GM19463 (cell line): Measurements from ENCODE around the gene TMC3.

ENCODE experiments used
- ATAC-seq: cut with Tn5 transposase; IDR thresholded peaks from one replicate; pipeline ENCODE4 v1.9.1; 2021; ENCODE audit warnings: mild to moderate bottlenecking, moderate library complexity; ENCODE audit not compliant: unreplicated experiment

The TMC3 gene

GRCh38 chr15:81385721-81386076, 11.7 kb upstream of the TMC3 start:
- ATAC-seq, result no peak

DNA sequence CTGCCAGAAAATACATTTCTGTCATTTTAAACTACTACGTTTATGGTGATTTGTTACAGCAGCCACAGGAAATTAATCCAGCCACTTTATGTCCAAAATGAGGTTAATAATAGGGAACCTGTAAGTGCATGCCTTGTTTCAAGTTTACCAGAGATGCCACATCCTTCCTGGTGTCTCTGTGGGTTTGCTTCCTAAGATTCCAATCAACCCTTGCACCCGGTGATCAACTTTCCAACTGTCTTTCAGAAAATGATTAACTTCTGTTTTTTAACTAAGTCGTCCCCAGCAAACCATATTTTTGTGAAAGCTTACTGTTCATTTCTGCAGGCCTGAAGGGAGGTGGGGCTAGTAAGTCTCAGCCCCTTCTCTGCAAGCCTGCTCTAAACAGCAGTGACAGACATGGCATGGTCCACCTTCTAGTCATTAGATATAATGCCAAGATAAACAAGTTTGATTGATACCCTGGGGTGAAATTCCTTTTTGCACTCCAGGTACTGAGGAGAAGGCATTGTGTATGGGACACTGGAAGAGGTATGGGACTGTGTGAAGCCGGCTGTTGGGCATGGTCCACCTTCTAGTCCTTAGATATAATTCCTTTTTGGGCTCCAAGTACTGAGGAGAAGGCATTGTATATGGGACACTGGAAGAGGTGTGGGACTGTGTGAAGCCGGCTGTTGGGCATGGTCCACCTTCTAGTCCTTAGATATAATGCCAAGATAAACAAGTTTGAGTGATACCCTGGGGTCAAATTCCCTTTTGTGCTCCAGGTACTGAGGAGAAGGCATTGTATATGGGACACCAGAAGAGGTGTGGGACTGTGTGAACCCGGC, 11.1 kb upstream of the TMC3 start:
- no peak for ATAC-seq

DNA sequence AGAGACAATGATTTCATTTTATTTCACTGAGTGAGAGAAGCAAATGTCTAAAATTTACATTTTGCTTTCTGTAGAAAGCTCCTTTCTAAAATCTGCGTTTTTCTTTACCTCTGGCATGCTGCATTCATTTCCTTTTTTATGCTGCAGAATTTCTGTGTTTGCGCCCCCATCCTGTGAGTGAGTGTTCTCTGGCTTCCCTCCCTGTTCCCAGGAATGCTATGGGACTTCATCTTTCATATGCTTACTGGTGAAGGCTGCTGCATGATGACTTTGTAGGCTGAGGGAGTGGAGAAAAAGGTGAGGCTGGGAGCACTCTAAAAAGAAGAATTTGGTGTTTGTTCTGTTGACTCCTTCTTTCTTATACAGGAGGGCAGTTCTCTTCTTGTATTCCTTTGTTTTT, 7.7 kb upstream of the TMC3 start:
- ATAC-seq, result no peak

DNA sequence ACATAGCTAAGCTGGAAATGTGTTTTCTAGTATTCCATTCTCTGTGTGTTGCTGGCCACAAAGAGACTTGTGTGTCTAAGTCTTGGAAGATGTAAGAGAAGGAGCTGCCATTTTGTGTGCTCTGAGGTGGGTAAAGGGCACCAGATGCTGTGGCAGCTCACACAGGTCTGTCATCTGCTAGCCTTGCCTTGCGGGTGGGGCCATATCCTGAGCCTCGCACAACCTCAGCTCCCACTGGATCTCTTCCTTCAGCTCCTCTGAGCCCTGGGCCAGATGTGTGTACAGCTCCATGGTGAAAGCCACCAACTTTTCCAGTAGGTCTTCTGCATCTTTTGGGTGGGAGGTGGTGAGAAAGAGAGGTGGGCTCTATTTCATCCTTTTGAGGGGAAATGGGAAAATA, 6.7 kb upstream of the TMC3 start:
- ATAC-seq, result no peak

DNA sequence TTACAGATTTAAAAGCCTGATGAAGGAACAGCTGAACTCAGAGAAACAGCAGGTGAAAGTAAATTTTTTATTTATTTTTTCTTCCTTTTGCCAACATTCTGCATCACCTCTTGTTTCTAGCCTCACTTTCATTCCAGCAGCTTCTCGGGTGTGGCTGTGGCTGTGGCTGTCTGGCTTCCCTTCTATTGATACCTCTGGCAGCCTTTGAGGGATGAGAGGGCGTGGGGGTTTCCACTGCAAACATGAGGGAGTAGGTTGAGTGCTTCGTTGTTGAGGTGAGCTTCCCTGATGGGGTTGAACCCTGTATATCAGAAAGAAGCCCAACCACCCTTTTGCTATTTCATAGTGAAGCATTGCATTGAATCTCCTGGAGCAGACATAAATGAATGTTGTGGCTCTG, 6.2 kb upstream of the TMC3 start:
- ATAC-seq, result no peak

GRCh38 chr15:81379269-81379668, 5.3 kb upstream of the TMC3 start:
- no peak for ATAC-seq

GRCh38 chr15:81378443-81378842, 4.4 kb upstream of the TMC3 start:
- no peak for ATAC-seq

- ATAC-seq, result no peak
Measured at GRCh38 chr15:81377871-81378270, 3.9 kb upstream of the TMC3 start.

DNA sequence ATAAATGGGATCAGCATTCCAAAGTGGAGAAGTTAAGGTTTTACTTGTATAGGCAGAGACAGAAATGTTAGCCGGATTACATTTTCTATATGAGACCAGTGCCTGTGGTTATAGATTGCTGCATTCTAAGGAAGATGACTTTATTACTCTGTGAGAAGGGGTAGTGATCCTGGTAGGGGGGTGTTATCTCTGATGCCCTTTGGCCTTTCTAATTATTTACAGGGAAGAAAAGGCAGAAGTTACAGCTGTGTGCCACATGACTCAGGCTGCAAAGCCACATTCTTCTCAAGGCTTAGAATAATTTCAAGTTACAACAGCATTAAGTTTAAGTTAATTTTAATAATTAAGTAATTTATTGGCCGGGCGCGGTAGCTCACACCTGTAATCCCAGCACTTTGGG, 2.2 kb upstream of the TMC3 start:
- no peak for ATAC-seq

GRCh38 chr15:81375461-81375860, 1.4 kb upstream of the TMC3 start:
- ATAC-seq, result no peak

GRCh38 chr15:81373176-81373575, 837 bp downstream of the TMC3 start:
- no peak for ATAC-seq

GRCh38 chr15:81372575-81372974, 1.4 kb downstream of the TMC3 start:
- no peak for ATAC-seq

DNA sequence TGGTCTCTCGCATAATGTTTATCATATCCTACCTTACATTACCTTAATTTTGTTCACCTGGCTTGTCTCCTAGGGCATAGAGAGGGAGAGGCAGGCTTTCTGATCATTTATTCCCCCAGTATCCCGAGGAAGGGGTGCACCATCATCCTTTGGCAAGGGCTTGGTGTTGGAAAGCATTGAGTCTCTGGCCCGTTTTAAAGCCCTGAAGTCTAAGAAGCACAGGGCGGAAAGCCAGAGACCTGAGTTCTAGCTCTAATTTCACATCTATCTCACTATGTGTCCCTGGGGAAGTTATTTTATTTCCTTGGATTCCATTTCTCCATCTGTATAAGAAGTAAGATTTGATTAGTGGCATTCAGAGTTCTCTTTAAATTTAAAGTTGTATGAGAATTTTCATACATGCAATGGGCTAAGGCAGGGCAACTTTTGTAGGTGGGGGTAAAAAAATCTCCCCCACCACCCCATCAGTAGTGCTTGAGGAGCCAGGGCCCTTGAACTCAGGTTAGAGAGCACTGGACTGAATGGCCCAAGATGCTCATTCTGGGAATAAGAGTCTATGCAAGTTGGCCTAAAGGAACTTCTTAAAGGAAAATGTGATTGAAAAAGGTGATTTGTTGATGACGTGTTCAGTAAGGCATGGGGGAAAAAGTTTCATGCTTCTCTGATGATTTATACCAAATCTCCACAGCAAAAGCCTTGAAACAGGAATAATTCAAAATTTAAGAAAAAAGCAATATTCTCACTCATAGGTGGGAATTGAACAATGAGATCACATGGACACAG, 10.1 kb downstream of the TMC3 start:
- no peak for ATAC-seq

DNA sequence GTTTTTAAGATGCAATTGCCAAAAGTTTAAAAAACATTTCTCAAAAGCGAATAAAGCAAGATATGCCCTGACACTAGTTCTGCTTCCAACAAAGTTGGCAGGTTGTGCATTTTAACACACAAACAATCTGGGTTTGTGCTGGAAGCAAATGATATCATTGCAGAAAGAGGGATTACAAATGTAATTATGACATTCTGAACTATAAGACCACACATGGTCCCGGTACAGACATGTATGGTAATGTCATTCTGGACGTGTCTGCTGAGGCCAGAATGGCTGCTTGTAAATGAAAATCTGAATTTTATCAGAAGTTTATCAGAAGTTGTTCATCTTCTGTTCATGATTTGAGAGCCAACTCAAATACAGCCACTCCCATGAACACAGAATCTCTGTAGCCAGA, 10.7 kb downstream of the TMC3 start:
- no peak for ATAC-seq

DNA sequence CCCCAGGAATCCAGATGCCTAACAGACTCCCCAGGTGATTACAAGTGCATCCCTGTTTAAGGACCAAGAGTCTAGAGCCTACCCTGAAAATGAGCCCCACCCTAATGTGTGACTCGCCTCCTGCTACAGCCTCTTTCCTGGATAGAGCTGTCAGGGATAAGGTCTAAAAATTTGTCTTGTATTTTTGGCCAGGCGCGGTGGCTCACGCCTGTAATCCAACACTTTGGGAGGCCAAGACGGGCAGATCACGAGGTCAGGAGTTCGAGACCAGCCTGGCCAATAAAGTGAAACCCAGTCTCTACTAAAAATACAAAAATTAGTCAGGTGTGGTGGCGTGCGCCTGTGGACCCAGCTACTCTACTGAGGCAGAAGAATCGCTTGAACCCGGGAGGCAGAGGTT, 11.2 kb downstream of the TMC3 start:
- ATAC-seq, result no peak

GRCh38 chr15:81361891-81362290, 12.1 kb downstream of the TMC3 start:
- no peak for ATAC-seq

DNA sequence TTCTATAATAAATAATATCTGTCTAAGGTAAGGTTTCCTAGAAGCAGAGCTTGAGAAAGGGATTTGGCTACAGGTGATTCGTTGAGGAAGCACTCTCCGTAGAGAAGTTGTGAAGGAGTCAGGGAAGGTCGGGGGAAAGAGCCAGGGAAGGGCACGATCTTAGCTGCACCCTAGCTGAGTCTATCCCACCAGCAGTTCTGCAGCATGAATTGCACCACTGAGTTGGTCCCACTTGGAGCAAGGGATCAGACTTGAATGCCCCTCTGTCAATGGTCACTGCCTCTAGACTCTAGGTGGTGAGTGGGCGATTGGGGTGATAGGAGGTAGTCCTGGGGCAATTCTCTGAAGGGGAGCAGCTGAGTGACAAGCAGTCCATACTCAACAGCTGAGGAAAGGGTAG, 13.5 kb downstream of the TMC3 start:
- ATAC-seq, result no peak

GRCh38 chr15:81358248-81358647, 15.8 kb downstream of the TMC3 start:
- ATAC-seq, result no peak

GRCh38 chr15:81357180-81357686, 16.8 kb downstream of the TMC3 start:
- no peak for ATAC-seq

GRCh38 chr15:81356252-81356651, 17.8 kb downstream of the TMC3 start:
- ATAC-seq, result no peak

DNA sequence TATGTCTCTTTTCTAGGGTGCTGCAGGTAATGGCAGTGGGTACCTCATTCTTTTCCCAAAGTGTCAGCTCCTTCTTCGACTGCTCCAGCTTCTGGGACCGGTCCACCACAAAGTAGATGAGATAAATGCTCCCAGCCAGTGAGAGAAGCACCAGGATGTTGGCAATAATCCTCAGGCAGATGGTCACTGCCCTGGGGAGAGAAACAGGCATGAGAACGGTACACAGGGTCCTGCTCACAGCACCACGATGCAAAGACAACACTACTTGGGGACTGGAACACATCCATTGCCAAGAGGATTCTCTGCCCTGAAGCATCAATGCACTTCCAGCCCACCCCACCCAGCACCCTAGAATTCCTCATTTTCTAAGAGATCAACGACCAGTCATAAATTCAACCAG, 22.4 kb downstream of the TMC3 start:
- ATAC-seq, result no peak

GRCh38 chr15:81349271-81349670, 24.7 kb downstream of the TMC3 start:
- ATAC-seq, result no peak
